GM23338 (cell line): ENCODE results near the gene MS4A8. TPM values are rescaled to one million over a fixed set of nuclear protein-coding genes. Genes with fewer than 3 reads are reported as not detected.

Experiments used
- ATAC-seq: fragments of 200-7000 bp; cut with Tn5 transposase; 3 replicates; pipeline ENCODE4 v1.9.1; 2020
- DNase-seq: peaks from one replicate; pipeline ENCODE4 v3.0.0-alpha.2; 2015; ENCODE audit warnings: low spot score
- H2AFZ ChIP-seq: fragments of 200-600 bp; sonication (generic); 2 replicates; pipeline ENCODE4 v1.8.0; 2016; ENCODE audit warnings: antibody characterized with exemption, mild to moderate bottlenecking, moderate library complexity
- H3F3A ChIP-seq: fragments of 200-600 bp; sonication (generic); replicated peaks from 2 replicates; pipeline ENCODE4 v1.8.0; 2017; ENCODE audit warnings: antibody characterized with exemption, mixed run types, low read depth
- H3K27ac ChIP-seq: fragments of 200-600 bp; sonication (generic); 2 replicates; pipeline ENCODE4 v1.6.1; 2016; ENCODE audit warnings: low read depth
- H3K27me3 ChIP-seq: fragments of 200-600 bp; sonication (generic); 2 replicates; pipeline ENCODE4 v1.8.0; 2016; ENCODE audit warnings: mild to moderate bottlenecking, mixed run types, moderate library complexity; ENCODE audit not compliant: insufficient read depth
- H3K36me3 ChIP-seq: fragments of 200-600 bp; sonication (generic); 2 replicates; pipeline ENCODE4 v1.8.0; 2016; ENCODE audit warnings: mild to moderate bottlenecking; ENCODE audit not compliant: insufficient read depth
- H3K4me1 ChIP-seq: fragments of 200-600 bp; sonication (generic); 2 replicates; pipeline ENCODE4 v1.8.0; 2016; ENCODE audit warnings: mild to moderate bottlenecking, moderate library complexity; ENCODE audit not compliant: insufficient read depth
- H3K4me2 ChIP-seq: fragments of 200-600 bp; sonication (generic); 2 replicates; pipeline ENCODE4 v1.7.1; 2017; ENCODE audit warnings: mixed run types
- H3K4me3 ChIP-seq: fragments of 200-600 bp; sonication (generic); 2 replicates; pipeline ENCODE4 v1.6.1; 2016; ENCODE audit warnings: mixed run types
- H3K79me2 ChIP-seq: fragments of 200-600 bp; sonication (generic); replicated peaks from 2 replicates; pipeline ENCODE4 v1.8.0; 2017; ENCODE audit warnings: mild to moderate bottlenecking; ENCODE audit not compliant: insufficient read depth
- H3K9me2 ChIP-seq: fragments of 200-600 bp; sonication (generic); 2 replicates; pipeline ENCODE4 v1.8.0; 2017; ENCODE audit not compliant: insufficient read depth
- H4K20me1 ChIP-seq: fragments of 200-600 bp; sonication (generic); replicated peaks from 2 replicates; pipeline ENCODE4 v1.8.0; 2017; ENCODE audit warnings: mild to moderate bottlenecking; ENCODE audit not compliant: insufficient read depth
- H3K27ac Mint-ChIP-seq: 2 replicates; pipeline ENCODE4 v1.8.0; 2020; ENCODE audit warnings: inconsistent platforms, mild to moderate bottlenecking, moderate library complexity, mixed read lengths
- H3K27me3 Mint-ChIP-seq: 3 replicates; pipeline ENCODE4 v1.8.0; 2022; ENCODE audit warnings: low read depth, mild to moderate bottlenecking, moderate library complexity, mixed read lengths, inconsistent platforms; ENCODE audit not compliant: insufficient read depth, poor library complexity
- H3K36me3 Mint-ChIP-seq: 3 replicates; pipeline ENCODE4 v1.8.0; 2021; ENCODE audit warnings: low read depth, mild to moderate bottlenecking, inconsistent platforms, moderate library complexity, mixed read lengths
- H3K4me1 Mint-ChIP-seq: 3 replicates; pipeline ENCODE4 v1.8.0; 2020; ENCODE audit warnings: mild to moderate bottlenecking, inconsistent platforms, mixed read lengths
- H3K4me3 Mint-ChIP-seq: 3 replicates; pipeline ENCODE4 v1.8.0; 2021; ENCODE audit warnings: moderate library complexity, mild to moderate bottlenecking, inconsistent platforms, mixed read lengths
- H3K9me3 Mint-ChIP-seq: 3 replicates; pipeline ENCODE4 v1.8.0; 2020; ENCODE audit warnings: moderate library complexity, mild to moderate bottlenecking, inconsistent platforms, mixed read lengths
- CREB1 ChIP-seq: fragments of 250-450 bp; sonication (Bioruptor Pico); IDR thresholded peaks from 2 replicates; pipeline ENCODE4 v1.5.0; 2020; ENCODE audit warnings: low read depth, mild to moderate bottlenecking, moderate library complexity
- NANOG ChIP-seq: IDR thresholded peaks from 2 replicates; pipeline ENCODE4 v1.6.1; 2016; ENCODE audit warnings: antibody characterized with exemption, borderline replicate concordance
- STAT1 ChIP-seq: IDR thresholded peaks from one replicate; pipeline ENCODE4 v1.6.1; 2016; ENCODE audit warnings: antibody characterized with exemption; ENCODE audit not compliant: unreplicated experiment
- ZNF114 ChIP-seq: fragments of 250-450 bp; sonication (Bioruptor Pico); IDR thresholded peaks from 2 replicates; pipeline ENCODE4 v1.5.0; 2020; ENCODE audit warnings: mild to moderate bottlenecking, moderate library complexity
- ZNF331 ChIP-seq: fragments of 250-450 bp; sonication (Bioruptor Pico); IDR thresholded peaks from 2 replicates; pipeline ENCODE4 v1.5.0; 2020; ENCODE audit warnings: low read depth, mild to moderate bottlenecking, moderate library complexity
- polyA plus RNA-seq: library from polyadenylated mRNA; unstranded; fragments of >200 nt; fragmentation: Nextera tagmentation; extraction: Ambion mirVana; gene quantifications from 2 replicates; pipeline ENCODE4 v1.2.1, GENCODE V29; 2016
- total RNA-seq: library from RNA; depleted of rRNA; stranded (reverse); fragments of >200 nt; shearing (Covaris generic); gene quantifications from 2 replicates; pipeline ENCODE4 v1.2.3, GENCODE V29; 2014
- TF ChIP-seq, protein P1 (sequence below), 2 experiments: fragments of 200-600 bp in 1 of 2; sonication (generic) in 1 of 2; conservative IDR thresholded peaks; 2 replicates each; pipeline versions ENCODE4 v1.5.1 to v1.6.1; 2016 to 2017; ENCODE audit warnings: antibody characterized with exemption in 2 of 2, low read depth in 2 of 2, mild to moderate bottlenecking in 2 of 2, moderate library complexity in 1 of 2
- TF ChIP-seq, protein P2 (sequence below): IDR thresholded peaks from 2 replicates; pipeline ENCODE4 v1.6.1; 2016; ENCODE audit warnings: antibody characterized with exemption
- TF ChIP-seq, protein P3 (sequence below): fragments of 250-450 bp; sonication (Bioruptor Pico); IDR thresholded peaks from 2 replicates; pipeline ENCODE4 v1.5.0; 2020; ENCODE audit warnings: mild to moderate bottlenecking, moderate library complexity

Gene MS4A8
- total and polyA plus RNA-seq, 2 experiments from 2014 or later, result not detected

DNA sequence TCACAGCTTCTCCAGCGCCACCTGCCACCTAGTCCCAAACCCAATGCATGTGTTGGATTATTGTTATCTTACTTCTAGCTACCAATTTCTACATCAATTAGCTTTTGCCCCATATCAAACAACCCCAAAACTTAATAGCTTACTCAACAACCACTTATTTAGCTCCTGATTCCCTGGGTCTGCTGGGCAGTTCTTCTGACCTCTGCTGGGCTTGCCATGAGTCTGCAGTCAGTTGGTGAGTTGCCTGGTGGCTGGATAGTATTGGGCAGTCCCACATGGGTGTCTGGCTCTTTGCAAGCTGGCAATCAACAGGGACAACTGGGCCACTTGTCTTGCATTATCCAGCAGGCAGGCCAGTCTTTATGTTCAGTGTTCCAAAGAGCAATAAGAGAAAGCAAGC lies 43.6 kb downstream of the MS4A8 start:
- no peak overlapping the region for H3K4me2 ChIP-seq
- H3K27me3 ChIP-seq, result no peaks in the 10 kb centered on the region
- no peak overlapping the region for H3K4me3 ChIP-seq
- no peak overlapping the region for H3K27ac ChIP-seq
- Mint-ChIP-seq H3K9me3 (peaks cover 2% of the 10 kb centered on the region), H3K4me3 (no peak overlapping the region), H3K27me3 (peaks cover 7% of the 10 kb centered on the region), H3K27ac (no peak overlapping the region), H3K4me1 (peaks cover 7% of the 10 kb centered on the region; the same call in 2 of the 3 replicates), H3K36me3 (no peaks in the 10 kb centered on the region; the same call in 1 of the 3 replicates)
- H3K79me2 ChIP-seq, result no peaks in the 10 kb centered on the region
- H3F3A ChIP-seq, result no peaks in the 10 kb centered on the region
- ATAC-seq (no peak; the same call in 2 of the 3 replicates), DNase-seq (peak; percentile 15)
- no peaks in the 10 kb centered on the region for H3K36me3 ChIP-seq
- H3K4me1 ChIP-seq, result no peaks in the 10 kb centered on the region
- H2AFZ ChIP-seq, result no peak overlapping the region
- H4K20me1 ChIP-seq, result no peaks in the 10 kb centered on the region
- H3K9me2 ChIP-seq, result no peaks in the 10 kb centered on the region
- TF ChIP-seq, protein P1, sequence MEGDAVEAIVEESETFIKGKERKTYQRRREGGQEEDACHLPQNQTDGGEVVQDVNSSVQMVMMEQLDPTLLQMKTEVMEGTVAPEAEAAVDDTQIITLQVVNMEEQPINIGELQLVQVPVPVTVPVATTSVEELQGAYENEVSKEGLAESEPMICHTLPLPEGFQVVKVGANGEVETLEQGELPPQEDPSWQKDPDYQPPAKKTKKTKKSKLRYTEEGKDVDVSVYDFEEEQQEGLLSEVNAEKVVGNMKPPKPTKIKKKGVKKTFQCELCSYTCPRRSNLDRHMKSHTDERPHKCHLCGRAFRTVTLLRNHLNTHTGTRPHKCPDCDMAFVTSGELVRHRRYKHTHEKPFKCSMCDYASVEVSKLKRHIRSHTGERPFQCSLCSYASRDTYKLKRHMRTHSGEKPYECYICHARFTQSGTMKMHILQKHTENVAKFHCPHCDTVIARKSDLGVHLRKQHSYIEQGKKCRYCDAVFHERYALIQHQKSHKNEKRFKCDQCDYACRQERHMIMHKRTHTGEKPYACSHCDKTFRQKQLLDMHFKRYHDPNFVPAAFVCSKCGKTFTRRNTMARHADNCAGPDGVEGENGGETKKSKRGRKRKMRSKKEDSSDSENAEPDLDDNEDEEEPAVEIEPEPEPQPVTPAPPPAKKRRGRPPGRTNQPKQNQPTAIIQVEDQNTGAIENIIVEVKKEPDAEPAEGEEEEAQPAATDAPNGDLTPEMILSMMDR (conservative IDR thresholded peaks at IDR 0.05; ENCODE audit: low read depth in 2 of 2), result peak; percentile 27 to 32; a peak in 3 of 4 replicates
- no peak for TF ChIP-seq ZNF114 (CRISPR knock-in tag)
- TF ChIP-seq, protein P2, sequence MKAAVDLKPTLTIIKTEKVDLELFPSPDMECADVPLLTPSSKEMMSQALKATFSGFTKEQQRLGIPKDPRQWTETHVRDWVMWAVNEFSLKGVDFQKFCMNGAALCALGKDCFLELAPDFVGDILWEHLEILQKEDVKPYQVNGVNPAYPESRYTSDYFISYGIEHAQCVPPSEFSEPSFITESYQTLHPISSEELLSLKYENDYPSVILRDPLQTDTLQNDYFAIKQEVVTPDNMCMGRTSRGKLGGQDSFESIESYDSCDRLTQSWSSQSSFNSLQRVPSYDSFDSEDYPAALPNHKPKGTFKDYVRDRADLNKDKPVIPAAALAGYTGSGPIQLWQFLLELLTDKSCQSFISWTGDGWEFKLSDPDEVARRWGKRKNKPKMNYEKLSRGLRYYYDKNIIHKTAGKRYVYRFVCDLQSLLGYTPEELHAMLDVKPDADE, result no peak
- TF ChIP-seq NANOG, result no peak

DNA sequence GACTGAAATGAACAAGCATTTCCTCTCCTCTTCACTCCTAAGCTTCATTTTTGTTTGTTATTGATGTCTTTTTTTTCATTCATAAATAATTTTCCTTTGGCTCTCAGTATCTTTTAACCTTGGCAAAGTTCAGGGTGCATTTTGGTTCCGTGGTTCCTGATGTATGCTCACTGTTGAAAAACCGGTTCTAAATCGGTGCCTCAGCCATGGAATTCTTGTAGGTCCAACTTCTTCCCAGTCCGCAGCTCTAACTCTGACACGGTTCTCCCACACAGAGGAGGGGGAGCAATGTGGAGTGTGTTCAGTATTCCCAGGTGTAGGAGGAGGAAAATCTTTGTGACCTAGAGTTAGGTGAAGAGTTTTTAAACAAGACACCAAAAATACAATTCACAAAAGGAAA lies 44.7 kb downstream of the MS4A8 start:
- no peak overlapping the region for H3K4me3 Mint-ChIP-seq
- H3K79me2 ChIP-seq, result no peaks in the 10 kb centered on the region
- TF ChIP-seq CREB1 (CRISPR knock-in tag), result no peak
- no peak for TF ChIP-seq ZNF331 (CRISPR knock-in tag)
- TF ChIP-seq, protein P3, sequence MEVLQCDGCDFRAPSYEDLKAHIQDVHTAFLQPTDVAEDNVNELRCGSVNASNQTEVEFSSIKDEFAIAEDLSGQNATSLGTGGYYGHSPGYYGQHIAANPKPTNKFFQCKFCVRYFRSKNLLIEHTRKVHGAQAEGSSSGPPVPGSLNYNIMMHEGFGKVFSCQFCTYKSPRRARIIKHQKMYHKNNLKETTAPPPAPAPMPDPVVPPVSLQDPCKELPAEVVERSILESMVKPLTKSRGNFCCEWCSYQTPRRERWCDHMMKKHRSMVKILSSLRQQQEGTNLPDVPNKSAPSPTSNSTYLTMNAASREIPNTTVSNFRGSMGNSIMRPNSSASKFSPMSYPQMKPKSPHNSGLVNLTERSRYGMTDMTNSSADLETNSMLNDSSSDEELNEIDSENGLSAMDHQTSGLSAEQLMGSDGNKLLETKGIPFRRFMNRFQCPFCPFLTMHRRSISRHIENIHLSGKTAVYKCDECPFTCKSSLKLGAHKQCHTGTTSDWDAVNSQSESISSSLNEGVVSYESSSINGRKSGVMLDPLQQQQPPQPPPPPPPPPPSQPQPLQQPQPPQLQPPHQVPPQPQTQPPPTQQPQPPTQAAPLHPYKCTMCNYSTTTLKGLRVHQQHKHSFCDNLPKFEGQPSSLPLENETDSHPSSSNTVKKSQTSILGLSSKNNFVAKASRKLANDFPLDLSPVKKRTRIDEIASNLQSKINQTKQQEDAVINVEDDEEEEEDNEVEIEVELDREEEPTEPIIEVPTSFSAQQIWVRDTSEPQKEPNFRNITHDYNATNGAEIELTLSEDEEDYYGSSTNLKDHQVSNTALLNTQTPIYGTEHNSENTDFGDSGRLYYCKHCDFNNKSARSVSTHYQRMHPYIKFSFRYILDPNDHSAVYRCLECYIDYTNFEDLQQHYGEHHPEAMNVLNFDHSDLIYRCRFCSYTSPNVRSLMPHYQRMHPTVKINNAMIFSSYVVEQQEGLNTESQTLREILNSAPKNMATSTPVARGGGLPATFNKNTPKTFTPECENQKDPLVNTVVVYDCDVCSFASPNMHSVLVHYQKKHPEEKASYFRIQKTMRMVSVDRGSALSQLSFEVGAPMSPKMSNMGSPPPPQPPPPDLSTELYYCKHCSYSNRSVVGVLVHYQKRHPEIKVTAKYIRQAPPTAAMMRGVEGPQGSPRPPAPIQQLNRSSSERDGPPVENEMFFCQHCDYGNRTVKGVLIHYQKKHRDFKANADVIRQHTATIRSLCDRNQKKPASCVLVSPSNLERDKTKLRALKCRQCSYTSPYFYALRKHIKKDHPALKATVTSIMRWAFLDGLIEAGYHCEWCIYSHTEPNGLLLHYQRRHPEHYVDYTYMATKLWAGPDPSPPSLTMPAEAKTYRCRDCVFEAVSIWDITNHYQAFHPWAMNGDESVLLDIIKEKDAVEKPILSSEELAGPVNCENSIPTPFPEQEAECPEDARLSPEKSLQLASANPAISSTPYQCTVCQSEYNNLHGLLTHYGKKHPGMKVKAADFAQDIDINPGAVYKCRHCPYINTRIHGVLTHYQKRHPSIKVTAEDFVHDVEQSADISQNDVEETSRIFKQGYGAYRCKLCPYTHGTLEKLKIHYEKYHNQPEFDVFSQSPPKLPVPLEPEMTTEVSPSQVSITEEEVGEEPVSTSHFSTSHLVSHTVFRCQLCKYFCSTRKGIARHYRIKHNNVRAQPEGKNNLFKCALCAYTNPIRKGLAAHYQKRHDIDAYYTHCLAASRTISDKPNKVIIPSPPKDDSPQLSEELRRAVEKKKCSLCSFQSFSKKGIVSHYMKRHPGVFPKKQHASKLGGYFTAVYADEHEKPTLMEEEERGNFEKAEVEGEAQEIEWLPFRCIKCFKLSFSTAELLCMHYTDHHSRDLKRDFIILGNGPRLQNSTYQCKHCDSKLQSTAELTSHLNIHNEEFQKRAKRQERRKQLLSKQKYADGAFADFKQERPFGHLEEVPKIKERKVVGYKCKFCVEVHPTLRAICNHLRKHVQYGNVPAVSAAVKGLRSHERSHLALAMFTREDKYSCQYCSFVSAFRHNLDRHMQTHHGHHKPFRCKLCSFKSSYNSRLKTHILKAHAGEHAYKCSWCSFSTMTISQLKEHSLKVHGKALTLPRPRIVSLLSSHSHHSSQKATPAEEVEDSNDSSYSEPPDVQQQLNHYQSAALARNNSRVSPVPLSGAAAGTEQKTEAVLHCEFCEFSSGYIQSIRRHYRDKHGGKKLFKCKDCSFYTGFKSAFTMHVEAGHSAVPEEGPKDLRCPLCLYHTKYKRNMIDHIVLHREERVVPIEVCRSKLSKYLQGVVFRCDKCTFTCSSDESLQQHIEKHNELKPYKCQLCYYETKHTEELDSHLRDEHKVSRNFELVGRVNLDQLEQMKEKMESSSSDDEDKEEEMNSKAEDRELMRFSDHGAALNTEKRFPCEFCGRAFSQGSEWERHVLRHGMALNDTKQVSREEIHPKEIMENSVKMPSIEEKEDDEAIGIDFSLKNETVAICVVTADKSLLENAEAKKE (CRISPR knock-in tag), result no peak
- no peak for TF ChIP-seq STAT1
- TF ChIP-seq, protein P1 (conservative IDR thresholded peaks at IDR 0.05; ENCODE audit: low read depth in 2 of 2), result no peak
- TF ChIP-seq, protein P2, result no peak
- no peak for TF ChIP-seq ZNF114 (CRISPR knock-in tag)

More for the DNA sequence above, 44.7 kb downstream of the MS4A8 start:
- no peaks in the 10 kb centered on the region for H3F3A ChIP-seq
- no peak overlapping the region for H3K27ac ChIP-seq
- H3K4me2 ChIP-seq, result no peak overlapping the region
- H3K4me1 ChIP-seq, result no peaks in the 10 kb centered on the region
- H3K36me3 ChIP-seq, result no peaks in the 10 kb centered on the region
- ATAC-seq, result no peak
- no peaks in the 10 kb centered on the region for H3K9me2 ChIP-seq
- H3K27me3 Mint-ChIP-seq, result peaks cover 7% of the 10 kb centered on the region
- H3K36me3 Mint-ChIP-seq, result no peaks in the 10 kb centered on the region; the same call in 1 of the 3 replicates
- H3K9me3 Mint-ChIP-seq, result peaks cover 2% of the 10 kb centered on the region
- H3K4me1 Mint-ChIP-seq, result peaks cover 7% of the 10 kb centered on the region; the same call in 2 of the 3 replicates
- no peaks in the 10 kb centered on the region for H4K20me1 ChIP-seq
- H2AFZ ChIP-seq, result no peak overlapping the region
- H3K27ac Mint-ChIP-seq, result no peak overlapping the region
- H3K27me3 ChIP-seq, result no peaks in the 10 kb centered on the region
- no peak for DNase-seq
- no peak overlapping the region for H3K4me3 ChIP-seq
